ENCODE measurements around the gene DHX16. TPM values are rescaled to one million over a fixed set of nuclear protein-coding genes. Genes with fewer than 3 reads are reported as not detected.
A peak's percentile ranks its signal among the peaks of the same experiment; 100 is the strongest.

DHX16 gene
- total and polyA plus RNA-seq, 9 of the 15 experiments (the other 6 are each of a cell fraction or from before 2014, with no cell fraction given), result 14.6 to 66.1 (median 47.5) TPM

DNA sequence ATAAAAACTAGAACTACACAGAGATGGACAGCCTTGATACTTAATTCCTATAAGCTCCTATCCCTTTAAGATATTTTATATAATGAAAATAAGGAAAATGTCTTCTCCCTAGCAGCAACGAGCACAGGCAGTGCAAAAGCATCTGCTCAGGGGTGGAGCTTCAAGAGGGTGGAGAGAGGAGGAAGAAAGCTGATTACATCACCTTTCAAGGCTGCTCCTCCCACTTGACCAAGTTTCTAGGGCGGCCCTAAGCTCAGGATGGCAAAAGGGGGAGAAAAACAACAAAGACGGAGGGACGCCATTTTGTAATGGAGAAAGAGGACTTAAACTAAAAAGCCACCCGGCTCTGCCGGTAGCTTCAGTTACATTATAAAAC is 58.0 kb downstream of the DHX16 start (continued):
- TF ChIP-seq ZMIZ1 (IDR thresholded peaks at IDR 0.05; ENCODE audit: low read depth in 2 of 2, low read length in 2 of 2), result peak in 1 of 2 experiments; percentile 31; a peak in 1 of 4 replicates
- 0 out of 2 replicates have a peak, but pooled peaks have one; percentile 0 for TF ChIP-seq DEAF1 (CRISPR knock-in tag; IDR thresholded peaks at IDR 0.05)
- TF ChIP-seq KDM5B (IDR thresholded peaks at IDR 0.05; ENCODE audit: insufficient replicate concordance, low read depth, low read length), result no peak
- TF ChIP-seq MAZ (CRISPR knock-in tag; conservative IDR thresholded peaks at IDR 0.05 in 1 of 2, IDR thresholded peaks at IDR 0.05 in 1 of 2), result peak in 1 of 2 experiments; percentile 60; a peak in 2 of 4 replicates
- TF ChIP-seq, protein P1, sequence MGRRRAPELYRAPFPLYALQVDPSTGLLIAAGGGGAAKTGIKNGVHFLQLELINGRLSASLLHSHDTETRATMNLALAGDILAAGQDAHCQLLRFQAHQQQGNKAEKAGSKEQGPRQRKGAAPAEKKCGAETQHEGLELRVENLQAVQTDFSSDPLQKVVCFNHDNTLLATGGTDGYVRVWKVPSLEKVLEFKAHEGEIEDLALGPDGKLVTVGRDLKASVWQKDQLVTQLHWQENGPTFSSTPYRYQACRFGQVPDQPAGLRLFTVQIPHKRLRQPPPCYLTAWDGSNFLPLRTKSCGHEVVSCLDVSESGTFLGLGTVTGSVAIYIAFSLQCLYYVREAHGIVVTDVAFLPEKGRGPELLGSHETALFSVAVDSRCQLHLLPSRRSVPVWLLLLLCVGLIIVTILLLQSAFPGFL (CRISPR knock-in tag; IDR thresholded peaks at IDR 0.05), result no peak
- no peak for TF ChIP-seq HMG20B (CRISPR knock-in tag; IDR thresholded peaks at IDR 0.05)
- TF ChIP-seq TAF7 (tag; IDR thresholded peaks at IDR 0.05), result 0 out of 2 replicates have a peak, but pooled peaks have one; percentile 83
- TF ChIP-seq ZNF444 (CRISPR knock-in tag; IDR thresholded peaks at IDR 0.05), result no peak
- peak; percentile 2; the same call in 1 of the 2 replicates for TF ChIP-seq THRB (CRISPR knock-in tag; conservative IDR thresholded peaks at IDR 0.05)
- TF ChIP-seq PHF21A (IDR thresholded peaks at IDR 0.05; ENCODE audit: borderline replicate concordance, low read depth), result no peak
- peak; percentile 32; the same call in 1 of the 2 replicates for TF ChIP-seq CXXC5 (CRISPR knock-in tag; IDR thresholded peaks at IDR 0.05)
- no peak for TF ChIP-seq TSC22D4 (tag; IDR thresholded peaks at IDR 0.05)
- peak; percentile 45 for TF ChIP-seq CREM (IDR thresholded peaks at IDR 0.05; ENCODE audit: low read depth)
- peak in 1 of 2 experiments; percentile 55; a peak in 1 of 4 replicates for TF ChIP-seq SRF (CRISPR knock-in tag; IDR thresholded peaks at IDR 0.05)
- TF ChIP-seq EWSR1 (IDR thresholded peaks at IDR 0.05; ENCODE audit: borderline replicate concordance, low read depth, partially characterized antibody), result peak; percentile 46
- peak in 1 of 2 experiments; percentile 70; a peak in 1 of 4 replicates for TF ChIP-seq RCOR1 (IDR thresholded peaks at IDR 0.05; ENCODE audit: borderline replicate concordance in 1 of 2, low read depth in 2 of 2, low read length in 2 of 2)
- TF ChIP-seq JUNB (CRISPR knock-in tag; conservative IDR thresholded peaks at IDR 0.05), result peak; percentile 51; the same call in 1 of the 2 replicates
- TF ChIP-seq GTF2E2 (tag; IDR thresholded peaks at IDR 0.05), result peak; percentile 74; the same call in 1 of the 2 replicates
- no peak for TF ChIP-seq XRCC4 (IDR thresholded peaks at IDR 0.05; ENCODE audit: extremely low read depth, insufficient read depth, insufficient read length)

All from K562 (cell line).